ENCODE data around the gene RPP30. TPM values are rescaled to one million over a fixed set of nuclear protein-coding genes. Genes with fewer than 3 reads are reported as not detected.

The RPP30 gene
- total and polyA plus RNA-seq, 2 of the 13 experiments (the other 11 are each of a cell fraction or from before 2014, with no cell fraction given): 27.1 to 65.0 TPM

DNA sequence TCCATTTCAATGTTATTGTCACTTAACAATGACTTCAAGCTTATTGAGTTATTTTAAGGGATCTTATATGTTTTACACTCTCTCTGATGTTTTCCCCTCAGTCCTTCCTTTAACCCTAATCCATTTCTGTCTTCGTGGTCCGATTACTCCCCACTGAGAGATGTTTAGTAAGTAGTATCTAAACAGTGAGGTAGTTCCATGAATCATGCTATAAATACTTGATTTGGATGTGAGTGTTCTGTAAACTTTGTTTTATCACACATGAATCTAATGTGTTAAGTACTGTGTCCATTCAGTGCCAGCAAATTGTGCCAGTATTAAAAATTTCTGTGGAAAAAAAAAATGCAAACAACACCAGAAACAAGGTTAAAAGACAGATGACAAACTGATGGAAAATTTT lies 18.6 kb downstream of the RPP30 start:
- BruUV-seq (replicated peaks): no TSS peak
- in situ Hi-C loops (cut with HindIII; ENCODE audit: extremely low pct_ligation_motif_present, low pct_unique_long_range_greater_than_20kb): loop anchor here (25.0 kb wide), 1 partner anchor 497 kb away; no protein-coding TSS in a partner anchor
- H3K4me3 ChIP-seq (replicated peaks in 1 of 3; ENCODE audit: insufficient read depth in 1 of 3, low read depth in 2 of 3, low read length in 3 of 3): no peak overlapping the region
- H3K9ac ChIP-seq (ENCODE audit: insufficient read depth, low read depth, low read length): no peak overlapping the region
- H3K9me3 ChIP-seq (ENCODE audit: low read length): no peaks in the 10 kb centered on the region
- CTCF ChIA-PET (ENCODE audit: low intra/inter-chr PET ratio, low total read pairs): no interaction called here
- H4K20me1 ChIP-seq (ENCODE audit: insufficient read depth, low read length): no peaks in the 10 kb centered on the region
- H3K36me3 ChIP-seq (replicated peaks in 1 of 2; ENCODE audit: control insufficient read depth in 1 of 2, insufficient read depth in 2 of 2, low read length in 2 of 2): peaks cover 14 to 77% of the 10 kb centered on the region in 2 experiments
- no peak overlapping the region for H2AFZ ChIP-seq (ENCODE audit: low read length)
- WGBS (ENCODE audit: low lambda C conversion rate): 97% methylated on average over 2 of the region's 2 CpGs
- no peaks in the 10 kb centered on the region for H3K79me2 ChIP-seq (ENCODE audit: insufficient read depth, low read length)
- H3K27ac ChIP-seq (ENCODE audit: extremely low read length, insufficient read depth, low read length): no peak overlapping the region
- no peaks in the 10 kb centered on the region for H3K4me1 ChIP-seq (ENCODE audit: insufficient read depth, low read length)
- POLR2A ChIA-PET: no interaction called here
- FAIRE-seq: no peak
- intact Hi-C loops (cut with micrococcal nuclease; ENCODE audit: unreplicated experiment): no loop called here
- H3K27me3 ChIP-seq (ENCODE audit: control insufficient read depth in 1 of 2, insufficient read depth in 2 of 2, low read length in 2 of 2): no peaks in the 10 kb centered on the region
- DNase-seq (ENCODE audit: low spot score): no peak
- H3K4me2 ChIP-seq (ENCODE audit: low read depth, low read length): no peak overlapping the region
- ATAC-seq: no peak
- TF ChIP-seq FOXK2 (IDR thresholded peaks at IDR 0.05) (no peak), ATRX (CRISPR knock-in tag; IDR thresholded peaks at IDR 0.05; ENCODE audit: borderline replicate concordance) (no peak), AGO1 (IDR thresholded peaks at IDR 0.05; ENCODE audit: low read depth, low read length, poor library complexity, severe bottlenecking) (no peak), THYN1 (CRISPR knock-in tag; IDR thresholded peaks at IDR 0.05; ENCODE audit: borderline replicate concordance, low read depth) (no peak), SRSF9 (IDR thresholded peaks at IDR 0.05; ENCODE audit: borderline replicate concordance, insufficient read depth, low read depth, low read length, poor library complexity, severe bottlenecking) (no peak), TAF15 (IDR thresholded peaks at IDR 0.05; ENCODE audit: low read depth, low read length, poor library complexity, severe bottlenecking) (no peak), ZNF777 (CRISPR knock-in tag; IDR thresholded peaks at IDR 0.05) (no peak), ZNF20 (CRISPR knock-in tag; IDR thresholded peaks at IDR 0.05) (no peak), KDM3A (CRISPR knock-in tag; IDR thresholded peaks at IDR 0.05; ENCODE audit: low read depth) (no peak), ZSCAN25 (CRISPR knock-in tag; IDR thresholded peaks at IDR 0.05) (no peak), IKZF5 (CRISPR knock-in tag; IDR thresholded peaks at IDR 0.05) (no peak), MYC (CRISPR knock-in tag; IDR thresholded peaks at IDR 0.05; ENCODE audit: borderline replicate concordance) (no peak), HIVEP1 (CRISPR knock-in tag; IDR thresholded peaks at IDR 0.05) (no peak)
- TF ChIP-seq, protein P1, sequence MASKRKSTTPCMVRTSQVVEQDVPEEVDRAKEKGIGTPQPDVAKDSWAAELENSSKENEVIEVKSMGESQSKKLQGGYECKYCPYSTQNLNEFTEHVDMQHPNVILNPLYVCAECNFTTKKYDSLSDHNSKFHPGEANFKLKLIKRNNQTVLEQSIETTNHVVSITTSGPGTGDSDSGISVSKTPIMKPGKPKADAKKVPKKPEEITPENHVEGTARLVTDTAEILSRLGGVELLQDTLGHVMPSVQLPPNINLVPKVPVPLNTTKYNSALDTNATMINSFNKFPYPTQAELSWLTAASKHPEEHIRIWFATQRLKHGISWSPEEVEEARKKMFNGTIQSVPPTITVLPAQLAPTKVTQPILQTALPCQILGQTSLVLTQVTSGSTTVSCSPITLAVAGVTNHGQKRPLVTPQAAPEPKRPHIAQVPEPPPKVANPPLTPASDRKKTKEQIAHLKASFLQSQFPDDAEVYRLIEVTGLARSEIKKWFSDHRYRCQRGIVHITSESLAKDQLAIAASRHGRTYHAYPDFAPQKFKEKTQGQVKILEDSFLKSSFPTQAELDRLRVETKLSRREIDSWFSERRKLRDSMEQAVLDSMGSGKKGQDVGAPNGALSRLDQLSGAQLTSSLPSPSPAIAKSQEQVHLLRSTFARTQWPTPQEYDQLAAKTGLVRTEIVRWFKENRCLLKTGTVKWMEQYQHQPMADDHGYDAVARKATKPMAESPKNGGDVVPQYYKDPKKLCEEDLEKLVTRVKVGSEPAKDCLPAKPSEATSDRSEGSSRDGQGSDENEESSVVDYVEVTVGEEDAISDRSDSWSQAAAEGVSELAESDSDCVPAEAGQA (IDR thresholded peaks at IDR 0.05; ENCODE audit: low read depth): no peak
- TF ChIP-seq, protein P1 (CRISPR knock-in tag; IDR thresholded peaks at IDR 0.05; ENCODE audit: borderline replicate concordance): no peak
- TF ChIP-seq, protein P2, sequence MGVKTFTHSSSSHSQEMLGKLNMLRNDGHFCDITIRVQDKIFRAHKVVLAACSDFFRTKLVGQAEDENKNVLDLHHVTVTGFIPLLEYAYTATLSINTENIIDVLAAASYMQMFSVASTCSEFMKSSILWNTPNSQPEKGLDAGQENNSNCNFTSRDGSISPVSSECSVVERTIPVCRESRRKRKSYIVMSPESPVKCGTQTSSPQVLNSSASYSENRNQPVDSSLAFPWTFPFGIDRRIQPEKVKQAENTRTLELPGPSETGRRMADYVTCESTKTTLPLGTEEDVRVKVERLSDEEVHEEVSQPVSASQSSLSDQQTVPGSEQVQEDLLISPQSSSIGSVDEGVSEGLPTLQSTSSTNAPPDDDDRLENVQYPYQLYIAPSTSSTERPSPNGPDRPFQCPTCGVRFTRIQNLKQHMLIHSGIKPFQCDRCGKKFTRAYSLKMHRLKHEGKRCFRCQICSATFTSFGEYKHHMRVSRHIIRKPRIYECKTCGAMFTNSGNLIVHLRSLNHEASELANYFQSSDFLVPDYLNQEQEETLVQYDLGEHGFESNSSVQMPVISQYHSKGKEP (CRISPR knock-in tag; IDR thresholded peaks at IDR 0.05): no peak

Data from HepG2 (cell line).